NCI-H1105 treated with DMSO at 0.1 percent for 48 hours (cell line): ENCODE results near the gene CTR9.
"Not testable (repeated sequence)": the region's sequence is repeated elsewhere in the genome, so short reads cannot be mapped to it uniquely, and the experiment has no call there.

ENCODE experiments used
- DNase-seq: peaks from one replicate; lab custom pipeline; 2025; lab: John Stamatoyannopoulos, UW

Gene CTR9

GRCh38 chr11:10822491-10822890 is 71.4 kb downstream of the CTR9 start:
- not testable (repeated sequence) for DNase-seq

- DNase-seq = no peak
Observed at GRCh38 chr11:10823152-10823579, 72.1 kb downstream of the CTR9 start.

- DNase-seq = no peak
Observed at GRCh38 chr11:10824888-10825287, 73.8 kb downstream of the CTR9 start.

GRCh38 chr11:10828402-10828801 is 77.4 kb downstream of the CTR9 start:
- no peak for DNase-seq

GRCh38 chr11:10829139-10829538 is 78.1 kb downstream of the CTR9 start:
- no peak for DNase-seq
